GM19023 (cell line): ENCODE data around the gene MBD5.

Experiments used
- ATAC-seq: cut with Tn5 transposase; IDR thresholded peaks from one replicate; pipeline ENCODE4 v1.9.1; 2021; ENCODE audit warnings: mild to moderate bottlenecking, moderate library complexity; ENCODE audit not compliant: unreplicated experiment

The MBD5 gene

GRCh38 chr2:148450531-148450930 is 429.6 kb downstream of the MBD5 start:
- ATAC-seq, result no peak

GRCh38 chr2:148451046-148451445 is 430.2 kb downstream of the MBD5 start:
- no peak for ATAC-seq

GRCh38 chr2:148455791-148456190 is 434.9 kb downstream of the MBD5 start:
- no peak for ATAC-seq

GRCh38 chr2:148458171-148458570 is 437.3 kb downstream of the MBD5 start:
- ATAC-seq, result no peak

- no peak for ATAC-seq
Observed at GRCh38 chr2:148459377-148459778, 438.5 kb downstream of the MBD5 start.

- no peak for ATAC-seq
Observed at GRCh38 chr2:148461876-148462275, 441.0 kb downstream of the MBD5 start.

GRCh38 chr2:148475626-148476025 is 454.7 kb downstream of the MBD5 start:
- ATAC-seq, result no peak

- ATAC-seq, result no peak
Observed at GRCh38 chr2:148479398-148479797, 458.5 kb downstream of the MBD5 start.

- no peak for ATAC-seq
Observed at GRCh38 chr2:148483665-148484064, 462.8 kb downstream of the MBD5 start.

- ATAC-seq, result no peak
Observed at GRCh38 chr2:148484066-148484465, 463.2 kb downstream of the MBD5 start.

- ATAC-seq, result no peak
Observed at GRCh38 chr2:148486655-148487054, 465.8 kb downstream of the MBD5 start.

GRCh38 chr2:148487439-148487838 is 466.5 kb downstream of the MBD5 start:
- no peak for ATAC-seq

GRCh38 chr2:148490840-148491439 is 470.0 kb downstream of the MBD5 start:
- ATAC-seq, result no peak

- no peak for ATAC-seq
Observed at GRCh38 chr2:148493822-148494563, 473.1 kb downstream of the MBD5 start.

GRCh38 chr2:148495586-148495985 is 474.7 kb downstream of the MBD5 start:
- no peak for ATAC-seq

- ATAC-seq, result no peak
Observed at GRCh38 chr2:148501545-148501944, 480.7 kb downstream of the MBD5 start.

GRCh38 chr2:148503516-148503915 is 482.6 kb downstream of the MBD5 start:
- ATAC-seq, result no peak

- ATAC-seq, result no peak
Observed at GRCh38 chr2:148507970-148508369, 487.1 kb downstream of the MBD5 start.

- ATAC-seq, result no peak
Observed at GRCh38 chr2:148508878-148509287, 488.0 kb downstream of the MBD5 start.

- ATAC-seq, result peak; percentile 100
Observed at GRCh38 chr2:148509288-148509902, 488.5 kb downstream of the MBD5 start.

GRCh38 chr2:148511883-148512282 is 491.0 kb downstream of the MBD5 start:
- ATAC-seq, result no peak

GRCh38 chr2:148512501-148512900 is 491.6 kb downstream of the MBD5 start:
- ATAC-seq, result no peak
